NCI-H2081 (cell line): Measurements from ENCODE around the gene CBX2.

Source experiments
- DNase-seq, 2 experiments: peaks; one replicate each; lab custom pipeline; 2025; lab: John Stamatoyannopoulos, UW

Gene CBX2

GRCh38 chr17:79777894-79778503 lies at the start of gene CBX2:
TSS of gene CBX2 (plus strand) at chr17:79778148. CDS start at chr17:79778236, 88 bp downstream.
- DNase-seq: peak; percentile 84 to 87

GRCh38 chr17:79728169-79728907 lies 49.6 kb upstream of the CBX2 start:
- DNase-seq: peak; percentile 88 to 94

DNA sequence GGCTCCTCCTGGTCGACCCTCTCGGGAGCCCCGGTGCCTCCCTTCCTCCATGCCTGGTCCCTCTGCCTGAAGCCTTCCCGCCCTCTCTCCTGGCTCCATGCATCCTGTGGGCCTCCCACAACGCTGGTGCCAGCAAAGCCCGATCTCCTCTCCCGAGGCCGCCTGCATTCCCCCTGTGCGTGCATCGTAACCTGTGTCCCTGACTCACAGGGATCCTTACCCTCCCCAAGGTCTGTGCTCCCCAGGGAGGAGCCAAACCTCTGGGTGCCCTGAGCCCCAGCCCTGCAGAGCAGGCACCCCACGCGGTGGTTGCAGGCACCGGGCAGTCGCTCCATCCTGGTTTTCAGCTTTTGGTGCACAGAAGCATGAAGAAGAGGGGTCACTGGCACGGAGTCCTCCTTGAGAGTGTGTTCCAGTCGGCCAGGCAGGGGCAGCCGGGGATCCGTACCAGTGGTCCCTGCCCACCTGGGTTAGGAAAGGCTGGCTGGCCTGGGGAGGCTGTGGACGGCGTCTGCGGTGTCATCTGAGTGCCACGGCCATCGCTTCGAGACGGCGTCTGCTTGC lies 49.0 kb upstream of the CBX2 start:
- no peak for DNase-seq

- DNase-seq: no peak
Measured at GRCh38 chr17:79729761-79730160, 48.2 kb upstream of the CBX2 start.

DNA sequence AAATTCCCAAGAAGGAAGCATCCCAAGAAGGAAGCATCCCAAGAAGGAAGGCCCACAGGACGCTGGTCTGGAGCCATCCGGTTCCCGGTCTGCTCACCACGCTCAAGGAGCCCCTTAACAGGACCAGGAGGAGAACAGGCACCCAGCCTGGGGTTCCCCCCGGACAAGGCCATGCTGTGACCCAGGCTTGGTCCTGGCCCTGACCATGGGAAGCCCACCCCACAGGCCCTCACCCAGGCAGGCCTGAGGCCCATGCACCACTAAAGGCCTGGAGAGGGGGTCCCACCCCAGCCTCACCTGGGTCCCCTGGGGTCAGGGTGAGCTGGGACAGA lies 47.5 kb upstream of the CBX2 start:
- no peak for DNase-seq

- DNase-seq: no peak
Measured at GRCh38 chr17:79730769-79731483, 47.0 kb upstream of the CBX2 start, which contains the start of gene ENPP7. TSS of gene ENPP7 (plus strand) at chr17:79730943. CDS start at chr17:79731140, 197 bp downstream.

- DNase-seq: no peak
Measured at GRCh38 chr17:79732254-79732653, 45.7 kb upstream of the CBX2 start.

GRCh38 chr17:79732804-79733691 lies 44.9 kb upstream of the CBX2 start:
- no peak for DNase-seq

- no peak for DNase-seq
Measured at GRCh38 chr17:79733692-79734070, 44.3 kb upstream of the CBX2 start.

GRCh38 chr17:79735096-79735495 lies 42.9 kb upstream of the CBX2 start:
- no peak for DNase-seq

DNA sequence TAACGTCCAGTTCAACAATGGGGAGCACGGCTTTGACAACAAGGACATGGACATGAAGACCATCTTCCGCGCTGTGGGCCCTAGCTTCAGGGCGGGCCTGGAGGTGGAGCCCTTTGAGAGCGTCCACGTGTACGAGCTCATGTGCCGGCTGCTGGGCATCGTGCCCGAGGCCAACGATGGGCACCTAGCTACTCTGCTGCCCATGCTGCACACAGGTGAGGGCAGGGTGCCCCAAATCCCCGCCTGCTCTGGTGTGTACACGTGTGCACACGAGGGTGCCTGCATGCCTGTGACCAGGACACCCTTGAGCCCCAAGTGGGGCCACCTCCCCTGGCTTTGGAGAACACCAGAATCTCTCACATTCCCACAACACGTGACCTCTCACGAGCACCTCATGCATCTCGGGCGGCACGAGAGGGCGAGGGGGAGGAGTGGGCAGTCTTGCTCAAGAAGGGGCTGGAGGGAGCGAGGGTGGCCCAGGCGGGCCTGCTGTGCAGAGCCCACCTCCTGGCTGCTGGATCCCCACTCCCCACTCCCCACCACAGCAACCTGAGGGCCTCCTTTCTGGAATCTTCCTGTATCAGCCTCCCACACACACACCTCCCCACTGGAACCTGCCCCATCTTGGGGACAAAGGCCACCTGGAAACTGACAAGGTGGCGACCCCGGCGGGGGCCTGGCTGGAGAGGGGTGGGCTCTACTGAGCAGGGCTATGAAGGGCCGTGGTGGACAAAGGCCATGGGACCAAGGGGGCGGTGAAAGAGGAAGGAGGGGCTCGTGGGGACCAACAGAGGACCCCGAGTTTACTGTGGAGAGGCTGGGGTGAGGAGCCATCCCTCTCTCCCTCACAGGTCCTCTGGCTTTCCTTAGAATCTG lies 40.7 kb upstream of the CBX2 start:
- DNase-seq: no peak

DNA sequence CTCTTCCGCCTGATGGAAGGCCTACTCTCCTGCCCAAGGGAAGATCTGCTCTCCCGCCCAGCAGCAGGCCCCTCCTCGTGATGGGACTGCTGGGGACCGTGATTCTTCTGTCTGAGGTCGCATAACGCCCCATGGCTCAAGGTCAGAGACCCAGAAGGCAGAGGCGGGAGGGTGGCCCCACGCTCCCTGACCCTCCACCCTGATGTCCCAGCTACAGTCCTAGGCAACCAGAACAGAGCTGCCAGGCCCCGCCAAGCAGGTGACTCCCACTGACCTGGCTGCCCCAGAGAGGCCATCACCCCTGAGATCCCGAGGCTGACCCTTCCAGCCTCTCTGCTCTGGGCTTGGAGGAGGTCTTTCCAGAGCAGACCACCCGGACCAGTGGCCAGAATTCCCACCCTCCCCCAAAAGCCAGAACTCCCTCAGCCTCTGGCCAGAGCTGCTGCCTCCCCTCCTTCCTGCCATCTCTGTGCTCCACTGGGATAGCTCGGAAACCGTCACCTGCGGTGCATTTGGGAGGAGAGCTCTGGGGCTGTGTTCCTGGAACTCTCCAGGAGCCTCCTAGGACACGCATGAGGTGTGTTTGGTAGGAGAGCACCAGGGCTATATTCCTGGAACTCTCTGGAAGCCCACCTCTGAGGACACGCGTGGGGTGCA lies 39.9 kb upstream of the CBX2 start:
- DNase-seq: no peak

GRCh38 chr17:79738643-79739042 lies 39.3 kb upstream of the CBX2 start:
- no peak for DNase-seq

DNA sequence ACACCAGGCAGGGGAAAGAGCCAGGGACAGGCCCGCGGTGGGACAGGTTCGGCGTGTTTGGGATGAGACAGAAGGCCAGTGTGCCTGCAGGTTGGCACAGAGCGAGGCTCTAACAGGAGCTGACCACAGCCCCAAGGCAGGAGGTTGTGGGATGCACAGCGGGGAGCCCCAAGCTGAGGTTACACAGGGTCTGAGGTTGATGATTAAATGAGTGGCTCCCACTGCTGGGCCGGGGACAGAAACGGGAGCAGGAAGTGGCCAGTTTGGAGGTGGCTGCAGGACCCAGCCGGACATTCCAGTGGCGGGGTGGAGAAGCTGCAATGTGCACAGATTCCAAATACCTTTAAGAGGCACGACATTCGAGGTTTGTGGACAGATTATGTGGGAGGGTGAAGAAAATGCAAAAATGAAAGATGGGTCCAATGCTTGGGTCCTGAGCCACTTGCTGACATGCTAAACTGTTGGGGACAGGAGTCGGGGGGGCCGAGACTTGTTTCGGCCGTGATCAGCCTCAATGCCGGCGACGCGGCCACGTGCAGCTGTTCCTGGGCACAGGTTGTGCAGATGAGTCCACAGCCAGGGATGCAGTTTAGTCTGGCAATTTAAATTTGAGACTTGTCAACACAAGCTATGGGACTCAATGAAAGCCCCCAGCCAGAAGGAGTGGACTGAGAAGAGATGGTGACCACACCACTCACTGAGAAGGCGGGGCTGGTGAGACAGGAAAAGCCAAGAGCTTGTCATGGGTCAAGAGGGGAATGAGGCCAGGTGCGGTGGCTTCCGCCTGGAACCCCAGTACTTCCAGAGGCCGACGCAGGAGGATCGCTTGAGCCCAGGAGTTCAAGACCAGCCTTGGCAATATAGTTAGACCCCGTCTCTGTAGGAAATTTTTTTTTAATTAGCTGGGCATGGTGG lies 38.5 kb upstream of the CBX2 start:
- no peak for DNase-seq

GRCh38 chr17:79740413-79740812 lies 37.5 kb upstream of the CBX2 start:
- DNase-seq: no peak

DNA sequence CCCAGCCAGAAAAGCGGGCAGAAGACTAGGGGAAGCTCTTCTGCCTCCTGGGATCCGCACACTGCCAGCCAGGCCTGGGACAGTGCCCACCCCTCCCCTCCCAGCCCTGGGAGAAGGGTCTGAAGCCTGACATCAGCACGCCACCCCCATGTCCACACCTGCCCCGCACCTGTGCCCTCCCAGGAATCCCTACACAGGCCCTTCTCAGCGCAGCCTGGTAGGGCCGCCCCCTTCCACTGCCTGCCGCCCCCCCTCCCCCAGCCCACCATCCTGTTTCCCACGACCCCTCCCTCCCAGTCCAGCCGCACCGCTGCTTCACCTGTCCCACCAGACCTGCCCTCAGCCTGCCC lies 36.6 kb upstream of the CBX2 start:
- DNase-seq: no peak

- DNase-seq: peak; percentile 69 to 71
Measured at GRCh38 chr17:79741751-79742588, 36.0 kb upstream of the CBX2 start.

DNA sequence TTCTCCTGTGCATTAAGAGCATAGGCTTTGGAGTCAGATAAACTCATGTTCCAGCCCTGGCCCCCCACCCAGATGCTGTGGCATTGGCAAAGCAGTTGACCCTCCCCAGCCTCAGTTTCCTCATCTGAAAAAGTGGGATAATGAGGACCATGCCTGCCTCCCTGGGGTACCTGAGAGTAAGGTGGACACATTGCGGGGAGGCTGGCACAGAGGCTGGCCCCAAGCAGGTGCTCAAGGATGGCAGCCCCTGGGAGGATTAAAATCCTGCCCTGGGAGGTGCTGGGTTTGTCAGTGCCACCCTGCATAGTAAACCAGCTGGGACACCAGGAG lies 35.4 kb upstream of the CBX2 start:
- no peak for DNase-seq
